ENCODE data around the gene OBP2A. TPM values are rescaled to one million over a fixed set of nuclear protein-coding genes. Genes with fewer than 3 reads are reported as not detected.

The OBP2A gene
- not detected in 2 replicates for total RNA-seq

DNA sequence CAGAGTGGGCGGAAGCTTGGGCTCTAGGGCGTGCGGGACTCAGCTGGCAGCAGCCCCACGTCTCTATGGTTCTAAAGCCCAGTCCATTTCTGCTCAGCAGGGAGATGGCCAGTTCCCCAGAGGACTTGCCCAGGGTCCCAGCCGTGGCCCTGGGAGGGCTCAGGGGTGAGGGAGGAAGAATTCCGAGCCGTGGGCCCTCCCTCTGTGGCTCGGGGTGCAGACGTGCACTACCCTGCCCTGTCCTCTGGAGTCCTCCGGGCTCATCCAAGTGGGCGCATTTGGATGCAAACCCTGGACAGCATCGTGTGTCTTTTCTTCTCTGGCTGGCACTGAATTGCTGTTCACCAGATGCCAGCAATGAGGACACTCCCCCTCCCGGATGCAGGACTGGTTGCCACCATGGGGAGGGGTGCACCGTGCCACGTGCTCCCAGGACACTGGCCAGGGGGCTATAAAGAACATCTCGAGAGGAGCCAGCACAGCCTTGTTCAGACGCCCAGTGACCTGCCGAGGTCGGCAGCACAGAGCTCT lies at the start of gene OBP2A:
Gene OBP2A (plus strand): TSS at position 481 of the 531 bp plus-strand sequence. CDS start 55 bp downstream, outside the sequence.

DNA sequence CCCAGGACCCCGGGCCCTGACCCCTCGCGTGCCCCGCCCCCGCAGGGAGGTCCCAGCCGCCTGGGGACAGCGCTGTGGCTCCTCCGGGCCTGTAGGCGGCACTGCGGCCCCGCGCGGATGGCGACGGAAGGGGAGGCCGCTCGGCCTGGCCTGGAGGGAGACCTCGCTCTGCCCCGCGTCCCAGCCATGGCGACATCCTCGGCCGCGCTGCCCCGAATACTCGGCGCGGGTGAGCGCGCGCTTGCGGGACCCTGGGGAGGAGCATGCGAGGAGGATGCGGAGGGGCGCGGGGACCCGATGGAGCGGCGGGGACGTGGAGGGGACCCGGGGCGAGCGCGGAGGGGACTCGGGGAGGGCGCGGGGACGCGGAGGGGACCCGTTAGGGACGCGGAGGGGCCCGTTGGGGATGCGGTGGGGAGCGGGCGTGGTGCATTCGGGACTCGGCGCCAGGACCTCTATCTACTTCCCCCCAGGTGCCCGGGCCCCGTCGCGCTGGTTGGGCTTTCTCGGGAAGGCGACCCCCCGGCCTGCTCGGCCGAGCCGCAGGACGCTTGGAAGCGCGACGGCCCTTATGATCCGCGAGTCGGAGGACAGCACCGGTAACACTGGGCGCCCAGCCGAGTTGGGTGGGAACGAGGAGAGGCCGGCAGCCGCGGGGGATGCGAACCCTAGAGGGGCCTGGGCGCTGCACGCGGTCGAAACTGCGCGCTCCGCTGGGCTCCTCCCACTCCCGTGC lies 45.2 kb upstream of the OBP2A start, which contains the start of gene MRPS2:
Gene MRPS2 (plus strand): TSS at position 158 of the 736 bp plus-strand sequence. CDS start 29 bp downstream, at position 187.

GRCh38 chr9:135520916-135521607 lies 24.9 kb upstream of the OBP2A start, which contains the start of gene LCN1:
LCN1 (plus strand) TSS chr9:135521440; CDS start chr9:135521498, 58 bp downstream.

DNA sequence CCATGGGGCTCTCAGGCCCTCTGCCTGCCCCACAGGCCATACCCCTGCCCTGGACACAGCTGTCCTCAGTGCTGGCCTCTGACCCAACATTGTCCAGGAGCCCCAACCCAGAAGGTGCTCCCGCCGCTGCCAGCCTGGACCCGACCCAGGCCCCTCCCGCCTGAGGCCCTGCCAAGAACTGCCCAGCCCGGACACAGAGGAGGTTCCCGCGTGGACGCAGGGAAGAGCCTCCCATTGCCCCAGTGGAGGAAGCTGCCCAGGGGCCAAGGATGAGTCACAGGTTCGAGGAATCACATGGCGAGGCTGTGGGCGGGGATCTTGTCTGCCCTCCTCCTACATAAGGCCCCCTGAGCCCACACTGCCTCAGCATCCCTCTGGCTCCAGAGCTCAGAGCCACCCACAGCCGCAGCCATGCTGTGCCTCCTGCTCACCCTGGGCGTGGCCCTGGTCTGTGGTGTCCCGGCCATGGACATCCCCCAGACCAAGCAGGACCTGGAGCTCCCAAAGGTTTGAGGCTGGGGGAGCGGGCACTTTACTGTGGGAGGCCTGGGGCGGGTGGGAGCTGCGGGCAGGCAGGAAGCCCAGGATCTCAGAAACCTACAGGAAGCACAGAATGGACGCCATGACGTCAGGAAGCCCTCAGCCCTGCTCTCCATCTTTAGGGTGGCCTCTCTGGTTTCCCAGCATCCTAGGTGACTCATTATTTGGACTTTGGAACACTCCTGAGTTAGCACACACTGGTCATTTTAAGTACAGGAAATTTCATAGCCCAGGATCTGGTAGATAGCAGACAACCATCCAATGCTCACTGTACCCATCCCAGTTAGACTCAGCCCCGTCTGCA lies 15.7 kb downstream of the OBP2A start, which contains the start of gene PAEP:
Gene PAEP (plus strand): TSS at position 366 of the 844 bp plus-strand sequence.

Other genes starting within 250 kb of the OBP2A start
- 25.1 and 27.7 TPM in 2 replicates for gene PPP1R26, start 66.3 kb upstream of the OBP2A start, total RNA-seq
- 17.4 and 20.5 TPM in 2 replicates for gene MRPS2, start 45.4 kb upstream of the OBP2A start, total RNA-seq
- gene LCN1, start 24.7 kb upstream of the OBP2A start, total RNA-seq = not detected in 2 replicates
- not detected in 2 replicates for gene PAEP, start 15.6 kb downstream of the OBP2A start, total RNA-seq
- not detected in 2 replicates for gene GLT6D1, start 93.4 kb downstream of the OBP2A start, total RNA-seq
- not detected in 2 replicates for gene LCN9, start 117.2 kb downstream of the OBP2A start, total RNA-seq
- gene SOHLH1, start 153.4 kb downstream of the OBP2A start, total RNA-seq = not detected in 2 replicates
- not detected in 2 replicates for gene KCNT1, start 156.1 kb downstream of the OBP2A start, total RNA-seq